ENCODE data around the gene TMEM243. TPM values are rescaled to one million over a fixed set of nuclear protein-coding genes. Genes with fewer than 3 reads are reported as not detected.

Gene TMEM243
- total RNA-seq, 4 donors from 2014 or later: 122 to 142 (median 133) TPM

- no peak overlapping the region for H3K27ac ChIP-seq
- no peak overlapping the region for H3K4me3 ChIP-seq (replicated peaks in 1 of 3)
- TF ChIP-seq CTCF (IDR thresholded peaks at IDR 0.05) (no peak), POLR2A (IDR thresholded peaks at IDR 0.05) (no peak)
- peaks cover 0 to 6% of the 10 kb centered on the region in 2 donors for H3K4me1 ChIP-seq
- intact Hi-C loops (cut with DNase I): no loop called here
- 92 to 93% methylated on average over 1 of the region's 1 CpG for WGBS, 2 donors
- DNase-seq: no peak
- no peaks in the 10 kb centered on the region for H3K36me3 ChIP-seq
- no peaks in the 10 kb centered on the region for H3K27me3 ChIP-seq
- no peaks in the 10 kb centered on the region for H3K9me3 ChIP-seq
Measured at GRCh38 chr7:87223666-87224065, 4.1 kb upstream of the TMEM243 start.

- Histone ChIP-seq H3K9me3 (no peaks in the 10 kb centered on the region), H3K36me3 (no peaks in the 10 kb centered on the region), H3K27ac (peak overlapping the region in 2 of 3 donors; percentile 97 to 99), H3K27me3 (no peaks in the 10 kb centered on the region), H3K4me3 (replicated peaks in 1 of 3) (peak overlapping the region; percentile 78 to 90 (median 78)), H3K4me1 (peaks cover 17 to 24% of the 10 kb centered on the region in 2 donors)
- intact Hi-C loops (cut with DNase I): no loop called here
- no peak for TF ChIP-seq CTCF (IDR thresholded peaks at IDR 0.05)
- TF ChIP-seq POLR2A (IDR thresholded peaks at IDR 0.05): no peak
- peak; percentile 45 to 46 for DNase-seq
- 5% methylated on average over 13 to 17 of the region's 17 CpGs for WGBS, 2 donors
Measured at GRCh38 chr7:87220734-87221215, 1.2 kb upstream of the TMEM243 start.

GRCh38 chr7:87220026-87220733 lies 648 bp upstream of the TMEM243 start:
- H3K27me3 ChIP-seq: no peaks in the 10 kb centered on the region
- TF ChIP-seq CTCF (IDR thresholded peaks at IDR 0.05): no peak
- peak; percentile 90 to 99 for TF ChIP-seq POLR2A (IDR thresholded peaks at IDR 0.05)
- intact Hi-C loops (cut with DNase I): no loop called here
- DNase-seq: peak; percentile 88 to 90
- H3K9me3 ChIP-seq: no peaks in the 10 kb centered on the region
- H3K36me3 ChIP-seq: no peaks in the 10 kb centered on the region
- H3K4me1 ChIP-seq: peaks cover 18 to 28% of the 10 kb centered on the region in 2 donors
- H3K27ac ChIP-seq: peak overlapping the region; percentile 94 to 99 (median 97)
- peak overlapping the region; percentile 78 to 90 (median 78) for H3K4me3 ChIP-seq (replicated peaks in 1 of 3)
- WGBS, 2 donors: 0 to 1% methylated on average over 26 to 45 of the region's 75 CpGs

- H3K27ac ChIP-seq: peak overlapping the region; percentile 94 to 99 (median 97)
- intact Hi-C loops (cut with DNase I): no loop called here
- peaks cover 29 to 36% of the 10 kb centered on the region in 2 donors for H3K4me1 ChIP-seq
- peak overlapping the region; percentile 78 to 90 (median 78) for H3K4me3 ChIP-seq (replicated peaks in 1 of 3)
- H3K36me3 ChIP-seq: no peaks in the 10 kb centered on the region
- 1 to 13% methylated on average over 16 to 17 of the region's 17 CpGs for WGBS, 2 donors
- DNase-seq: peak; percentile 94 to 96
- no peaks in the 10 kb centered on the region for H3K9me3 ChIP-seq
- H3K27me3 ChIP-seq: no peaks in the 10 kb centered on the region
- TF ChIP-seq POLR2A (IDR thresholded peaks at IDR 0.05) (peak in 1 of 2 donors; percentile 89), CTCF (IDR thresholded peaks at IDR 0.05) (peak in 4 of 6 experiments; percentile 3 to 35 (median 18))
Measured at GRCh38 chr7:87218796-87219544, 562 bp downstream of the TMEM243 start.

Measured in thyroid gland (tissue), 4 donors.